GM12874 (cell line): ENCODE data around the gene POLH.

Experiments used
- CTCF ChIP-seq: IDR thresholded peaks from 2 replicates; pipeline ENCODE4 v1.5.1; 2011; ENCODE audit warnings: low read depth, mild to moderate bottlenecking, control low read depth, low read length, moderate library complexity; ENCODE audit not compliant: insufficient read depth

The POLH gene

GRCh38 chr6:43623880-43624785 is 48.1 kb downstream of the POLH start:
- no peak for TF ChIP-seq CTCF

GRCh38 chr6:43624786-43625288 is 48.9 kb downstream of the POLH start:
- no peak for TF ChIP-seq CTCF

GRCh38 chr6:43625393-43625992 is 49.5 kb downstream of the POLH start:
- TF ChIP-seq CTCF = no peak

- TF ChIP-seq CTCF = no peak
Observed at GRCh38 chr6:43627008-43627825, 51.2 kb downstream of the POLH start.

- no peak for TF ChIP-seq CTCF
Observed at GRCh38 chr6:43628393-43629103, 52.6 kb downstream of the POLH start.

GRCh38 chr6:43629104-43629504 is 53.1 kb downstream of the POLH start, which contains the start of gene GTPBP2:
GTPBP2 (minus strand) TSS chr6:43629264; CDS start chr6:43629162, 102 bp downstream.
- no peak for TF ChIP-seq CTCF
